NCI-H2196 (cell line): ENCODE measurements around the gene MYZAP.
"Not testable (repeated sequence)": the region's sequence is repeated elsewhere in the genome, so short reads cannot be mapped to it uniquely, and the experiment has no call there.

Experiments
- DNase-seq: peaks from one replicate; lab custom pipeline; 2025; ENCODE audit not compliant: unreplicated experiment; lab: John Stamatoyannopoulos, UW

The MYZAP gene

DNA sequence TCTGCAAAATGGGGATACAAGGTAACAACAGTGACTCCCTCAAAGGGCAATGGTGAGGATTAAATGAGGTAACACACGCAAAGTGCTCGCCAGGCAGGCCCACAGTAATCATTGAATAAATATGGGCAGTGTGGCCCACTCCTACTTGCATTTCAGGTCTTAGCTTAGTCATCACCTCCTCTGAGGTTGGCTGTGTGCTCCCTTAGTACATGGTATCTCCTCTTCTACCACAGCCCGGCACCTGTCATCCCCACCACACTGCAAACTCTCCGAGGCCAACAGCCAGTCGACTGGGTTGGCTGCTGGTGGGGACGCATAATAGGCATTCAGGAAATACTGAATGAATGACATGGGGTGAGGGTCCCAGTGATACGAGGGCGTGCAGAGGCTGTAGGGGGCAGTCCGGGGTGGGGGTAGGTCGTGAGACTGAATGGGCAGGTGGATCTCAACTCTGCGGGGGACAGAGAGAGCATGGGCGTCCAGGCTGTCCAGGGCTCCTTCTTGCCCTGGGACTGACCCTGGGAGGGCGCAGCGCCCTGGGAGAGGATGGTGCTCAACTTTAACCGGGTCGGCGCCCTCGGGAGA lies 375 bp upstream of the MYZAP start:
- DNase-seq: no peak

DNA sequence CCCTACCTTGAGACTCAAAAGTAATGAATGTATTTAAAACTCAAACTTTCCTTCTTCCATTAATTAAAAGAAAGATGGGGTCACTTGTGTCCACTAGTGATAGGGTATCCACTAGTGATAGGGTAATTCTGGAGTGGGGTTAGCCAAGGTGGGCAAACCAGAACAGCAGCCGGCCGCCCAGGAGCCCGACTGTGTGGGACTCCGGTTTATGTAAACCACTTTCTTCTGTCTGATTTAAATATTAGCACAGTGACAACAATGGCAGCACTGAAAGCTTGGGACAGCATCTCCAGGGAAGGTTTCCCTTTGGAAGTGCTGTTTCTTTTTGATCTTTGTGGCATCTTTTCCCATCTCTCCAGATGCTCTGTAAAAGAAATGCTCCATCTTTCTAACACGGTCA lies 722 bp downstream of the MYZAP start:
- no peak for DNase-seq

DNA sequence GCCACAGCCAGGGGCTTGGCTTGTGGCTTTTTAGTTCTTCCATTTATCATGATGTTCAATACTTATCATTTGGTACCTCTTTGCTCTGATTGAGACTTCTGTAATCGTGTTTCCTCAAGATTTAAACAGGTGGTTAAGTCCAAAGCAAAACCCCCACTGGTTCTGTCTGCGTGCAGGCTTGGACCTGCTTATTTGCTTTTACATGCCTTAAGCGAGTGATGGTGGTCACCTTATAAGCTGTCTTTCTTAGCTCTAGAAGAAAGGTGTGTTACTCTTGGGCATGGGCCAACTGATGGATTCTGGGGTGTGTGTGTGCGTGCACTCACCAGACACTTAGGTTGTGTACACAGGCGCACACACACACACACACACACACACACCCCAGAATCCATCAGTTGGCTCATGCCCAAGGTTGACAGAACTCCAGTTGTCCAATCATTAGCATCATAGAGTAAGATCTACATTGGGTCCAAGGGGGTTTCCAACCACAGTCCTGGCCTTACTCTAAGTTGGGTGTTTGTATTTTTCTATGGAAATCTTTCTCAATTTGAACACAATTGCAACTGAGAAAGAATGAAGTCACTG lies 1.2 kb downstream of the MYZAP start:
- DNase-seq: no peak

DNA sequence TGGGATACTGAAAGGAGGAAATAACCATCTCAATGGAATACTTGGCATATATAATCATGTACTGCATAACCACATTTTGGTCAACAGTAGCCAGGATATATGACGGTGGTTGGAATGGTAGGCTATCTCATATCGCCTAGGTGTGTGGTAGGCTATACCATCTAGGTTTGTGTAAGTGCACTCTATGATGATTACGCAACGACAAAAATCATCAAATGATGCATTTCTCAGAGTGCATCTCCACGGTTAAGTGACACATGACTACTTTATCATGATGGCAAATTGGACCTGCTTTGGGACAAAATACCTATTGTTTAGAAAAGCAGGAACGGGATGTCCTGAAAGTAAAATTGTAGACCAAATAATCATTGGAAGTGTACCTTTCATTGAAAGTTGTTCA lies 2.8 kb downstream of the MYZAP start:
- no peak for DNase-seq

DNA sequence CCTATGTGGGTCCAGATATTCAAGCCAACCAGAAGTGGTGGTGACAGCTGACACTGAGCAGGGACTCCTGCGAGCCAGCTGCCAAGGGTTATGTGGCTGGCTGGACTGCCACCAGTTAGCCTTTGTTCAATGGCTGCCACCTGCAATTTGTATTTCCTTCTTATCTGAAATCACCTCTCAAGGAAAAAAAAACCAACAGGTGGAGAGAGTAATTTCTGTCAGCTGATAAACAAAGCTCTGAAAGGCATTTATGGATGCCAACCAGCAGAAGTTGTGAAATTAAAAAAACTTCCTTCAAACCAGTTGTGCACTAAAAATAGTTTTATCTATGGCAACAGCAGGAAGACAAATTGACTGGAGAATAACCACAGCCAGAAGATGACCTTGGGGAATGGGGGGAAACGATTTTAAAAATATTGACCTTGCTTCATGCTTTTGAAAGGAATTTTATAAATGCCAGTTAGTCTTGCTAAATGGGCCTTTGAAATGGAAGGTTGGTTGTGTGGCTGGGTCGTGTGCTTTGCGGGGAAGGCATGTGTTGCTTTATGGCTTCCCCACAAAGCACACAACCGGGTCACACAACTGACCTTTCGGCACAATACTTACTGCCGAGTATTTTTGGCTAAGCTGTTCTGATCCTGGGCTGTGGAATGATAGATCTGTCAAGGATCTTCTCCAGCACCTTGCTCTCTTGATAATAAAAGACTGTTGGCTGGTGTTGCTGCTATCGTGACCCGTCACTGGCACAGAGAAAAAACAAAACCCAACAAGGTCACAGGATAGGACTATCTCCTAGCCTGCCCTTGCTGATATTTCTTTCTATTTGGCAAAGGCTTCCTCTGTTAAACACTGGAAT lies 3.5 kb downstream of the MYZAP start:
- DNase-seq: peak; percentile 8

DNA sequence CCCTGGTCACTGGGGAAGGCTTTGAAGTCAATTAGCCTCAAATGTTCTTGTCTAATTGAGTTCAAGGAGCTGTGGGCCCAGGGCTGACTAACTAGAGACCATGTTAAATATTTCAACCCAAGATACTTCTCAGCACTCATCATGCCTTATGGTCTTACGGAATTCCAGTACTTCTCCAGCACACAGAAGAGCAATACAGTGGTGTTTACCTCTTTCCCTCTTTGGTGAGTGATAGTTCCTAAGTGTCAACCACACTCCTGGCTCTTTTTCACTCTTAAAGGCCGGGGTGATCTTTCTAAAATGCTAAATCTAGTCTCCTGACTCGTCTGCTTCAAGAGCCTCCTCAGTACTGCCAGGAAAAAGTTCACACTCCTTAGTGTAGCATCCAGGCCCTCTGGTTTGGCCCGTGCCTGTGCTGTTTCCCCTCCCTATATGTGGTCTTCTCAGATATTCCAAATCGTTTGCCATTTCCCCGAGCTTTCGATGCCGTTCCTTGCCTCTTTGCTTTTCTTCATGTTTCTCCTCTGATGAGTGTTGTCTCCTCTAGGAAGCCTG lies 4.7 kb downstream of the MYZAP start:
- DNase-seq: no peak

DNA sequence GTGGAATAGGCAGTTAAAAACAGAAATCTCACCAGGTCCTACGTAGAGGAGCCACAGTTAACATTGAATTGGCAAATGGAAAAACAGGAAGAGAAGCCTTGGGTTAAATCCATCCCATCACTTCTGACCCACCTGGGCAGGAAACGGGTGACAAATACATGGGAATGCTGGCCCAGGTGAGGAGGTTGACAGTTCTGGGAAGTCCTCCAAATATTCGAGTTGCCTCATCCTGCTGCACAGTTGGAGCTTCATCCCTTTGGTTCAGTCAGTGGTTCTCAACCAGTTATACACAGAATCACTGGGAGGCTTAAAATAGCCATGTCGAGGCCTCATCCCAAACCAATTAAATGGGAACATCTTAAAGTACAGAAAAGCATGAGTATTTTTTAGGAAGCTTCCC lies 5.3 kb downstream of the MYZAP start:
- DNase-seq: no peak

DNA sequence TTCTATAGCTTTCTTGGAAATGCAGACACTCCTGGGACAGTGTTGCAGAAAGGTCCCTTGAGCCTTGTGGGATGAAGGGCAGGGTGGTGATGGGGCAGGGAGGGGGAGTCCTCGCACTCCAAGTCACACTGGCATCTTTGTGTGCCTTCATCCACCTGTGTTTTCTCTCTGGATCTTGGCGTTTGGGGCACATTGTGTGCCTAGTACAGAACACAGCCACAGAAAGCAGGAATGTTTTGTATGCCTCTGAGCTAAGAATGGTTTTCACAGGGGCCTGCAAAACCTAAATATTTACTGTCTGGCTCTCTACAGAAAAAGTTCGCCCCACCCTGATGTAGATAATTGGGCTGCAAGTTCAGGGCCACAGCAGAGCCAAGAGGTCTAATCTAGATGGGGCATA lies 5.7 kb downstream of the MYZAP start:
- DNase-seq: no peak

DNA sequence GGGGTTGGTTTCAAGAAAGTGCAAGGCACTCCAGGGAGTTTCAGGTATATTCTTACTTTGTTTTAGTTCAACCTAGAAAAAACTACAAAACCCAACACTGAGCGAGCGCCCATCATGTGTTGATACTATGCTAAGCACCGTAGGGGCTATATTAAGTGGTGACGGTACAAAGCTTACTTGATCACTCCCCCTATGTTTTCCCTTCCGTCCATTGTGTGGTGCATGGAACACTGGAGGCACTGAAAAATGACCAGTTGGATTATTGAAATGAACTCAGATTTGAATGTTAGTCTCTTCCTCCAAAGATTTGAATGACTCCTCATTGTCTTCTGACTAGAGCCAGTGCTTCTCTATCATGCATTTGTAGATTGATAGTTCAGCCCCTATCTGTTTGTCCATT lies 6.6 kb downstream of the MYZAP start:
- no peak for DNase-seq

DNA sequence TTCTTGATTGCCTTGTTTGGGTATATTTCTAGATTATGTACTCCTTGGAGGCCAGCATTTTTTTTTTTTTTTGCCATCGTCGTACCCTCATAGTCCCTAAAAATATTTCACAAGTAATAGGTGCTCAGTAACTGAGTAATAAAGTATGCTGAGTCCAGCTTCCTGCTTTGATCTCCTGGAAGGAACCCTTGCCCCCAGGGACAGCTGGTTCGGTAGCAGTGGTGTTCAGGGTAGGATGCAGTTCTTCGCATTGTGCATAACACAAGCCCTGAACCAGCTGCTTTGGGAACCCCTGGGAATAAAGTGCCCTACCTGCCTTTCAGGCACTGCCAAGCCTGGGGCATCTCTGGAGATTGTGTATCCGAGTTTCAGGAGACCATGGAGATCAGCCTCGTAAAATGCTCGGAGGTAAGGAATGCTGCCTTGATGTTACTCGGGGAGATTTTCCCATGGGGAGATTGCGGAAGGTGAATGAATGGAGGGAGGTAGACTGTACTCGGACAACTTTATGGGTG lies 7.6 kb downstream of the MYZAP start:
- no peak for DNase-seq

DNA sequence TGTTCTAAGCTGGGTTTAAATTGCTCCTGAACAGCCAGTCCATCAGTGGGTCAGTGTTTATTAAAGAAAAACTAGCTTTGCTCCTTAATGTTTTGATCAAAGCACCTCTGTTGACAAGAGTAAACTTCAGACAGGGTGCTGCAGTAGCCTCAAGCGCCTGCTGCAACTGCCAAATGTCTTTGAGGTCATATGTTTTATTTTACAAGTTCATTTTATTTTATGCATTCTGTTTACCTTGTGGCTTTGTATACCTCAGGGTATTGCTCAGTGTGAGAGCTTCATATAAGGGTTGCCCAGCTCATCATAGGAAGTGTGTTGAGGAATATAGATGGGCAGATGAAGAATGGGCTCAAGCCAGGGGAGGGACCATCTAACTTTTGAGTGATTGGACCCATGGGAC lies 8.5 kb downstream of the MYZAP start:
- DNase-seq: no peak

DNA sequence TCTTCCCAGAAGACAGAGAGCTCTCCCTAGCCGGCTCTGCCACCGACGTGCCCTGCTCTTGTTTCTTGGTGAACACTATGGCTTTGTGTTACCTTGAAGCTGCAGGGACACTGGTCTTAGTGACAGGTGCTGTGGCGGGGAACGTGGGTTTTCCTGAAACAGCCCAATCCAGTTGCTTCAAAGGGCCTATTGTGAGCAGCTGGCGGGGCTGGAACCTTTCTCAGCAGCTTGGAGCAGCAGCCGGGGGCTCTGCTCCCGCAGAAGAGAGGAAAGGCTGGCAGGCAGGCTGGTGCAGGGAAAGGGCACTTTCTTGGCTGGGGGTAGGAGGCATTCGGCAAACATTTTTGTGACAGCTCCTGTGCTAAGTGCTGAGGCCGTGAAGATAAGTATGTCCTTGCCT lies 12.8 kb downstream of the MYZAP start:
- DNase-seq: no peak

DNA sequence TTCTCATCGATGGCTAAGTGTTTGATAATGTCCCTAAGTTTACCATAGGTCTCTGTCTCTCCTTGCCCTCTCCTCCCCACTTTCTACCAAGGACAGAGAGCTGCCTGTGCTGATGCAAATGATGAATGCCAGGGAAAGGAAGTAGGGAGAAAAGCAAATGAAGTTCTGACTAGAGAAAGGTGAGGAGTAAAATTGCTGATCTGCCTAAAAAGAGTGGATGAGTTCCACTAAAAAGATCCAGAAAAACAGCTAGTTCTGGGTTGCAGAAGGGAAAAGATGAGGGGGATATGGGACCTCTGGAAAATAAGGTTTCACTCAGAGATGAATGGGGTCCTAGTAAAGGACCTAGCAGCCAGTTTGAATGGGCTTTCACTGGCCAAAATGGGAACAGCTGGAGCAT lies 13.8 kb downstream of the MYZAP start:
- DNase-seq: no peak

DNA sequence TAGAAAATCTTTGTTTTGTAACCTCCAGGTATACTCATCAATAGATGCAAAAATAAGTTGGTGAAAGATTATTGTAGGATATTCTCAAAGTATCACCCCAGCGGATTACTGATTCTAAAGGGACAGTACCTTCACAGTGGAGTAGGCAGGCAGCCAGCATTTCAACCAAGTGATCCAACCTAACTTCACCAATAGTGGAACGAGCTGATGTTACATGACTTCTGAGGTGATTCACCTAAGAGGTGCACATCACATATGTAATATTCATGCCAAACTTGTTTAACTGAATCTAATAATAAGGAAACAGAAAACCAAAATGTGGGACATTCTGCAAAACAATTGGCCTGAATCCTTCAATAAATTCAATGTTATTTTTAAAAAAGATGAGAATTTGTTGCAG lies 14.3 kb downstream of the MYZAP start:
- DNase-seq: no peak

DNA sequence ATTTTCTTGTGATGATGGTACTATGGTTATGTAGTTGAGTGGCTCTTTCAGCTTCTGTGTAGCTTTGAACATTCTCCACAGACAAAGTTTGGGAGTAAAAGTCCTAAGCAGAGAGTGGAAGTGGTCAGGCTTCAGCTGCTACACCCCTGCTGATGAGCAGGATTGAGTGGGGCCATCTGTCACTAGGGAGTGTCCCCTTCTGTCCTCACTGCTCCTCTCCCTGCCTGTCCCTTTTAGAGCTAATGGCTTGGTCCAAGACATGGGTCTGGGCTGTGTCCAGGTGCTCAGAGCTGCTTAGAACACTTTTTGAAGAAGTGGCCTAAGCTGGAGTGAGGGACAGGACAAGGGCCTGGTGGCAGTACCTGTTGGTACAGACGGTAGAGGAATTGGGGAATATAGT lies 15.1 kb downstream of the MYZAP start:
- DNase-seq: no peak

DNA sequence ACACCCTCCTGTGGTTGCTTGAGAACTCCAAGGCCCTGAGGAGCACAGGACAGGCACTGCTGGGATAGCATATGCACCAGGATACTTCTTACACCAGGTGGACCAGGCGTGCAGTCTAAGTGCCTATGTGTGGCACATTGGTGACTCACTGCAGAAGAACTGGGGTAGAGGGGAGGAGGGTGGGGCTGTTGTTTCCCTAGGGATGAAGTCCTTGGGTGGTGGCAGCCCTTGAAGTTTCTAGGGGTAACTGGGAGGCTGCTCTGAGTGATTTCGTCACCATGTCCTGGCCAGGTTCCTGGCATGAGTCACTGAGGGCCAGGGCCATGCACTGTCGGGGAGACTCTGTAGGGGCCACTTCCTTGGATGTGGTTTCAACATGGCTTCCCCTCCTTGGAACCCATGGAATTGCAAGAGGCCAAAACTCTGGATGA lies 15.9 kb downstream of the MYZAP start:
- DNase-seq: no peak

DNA sequence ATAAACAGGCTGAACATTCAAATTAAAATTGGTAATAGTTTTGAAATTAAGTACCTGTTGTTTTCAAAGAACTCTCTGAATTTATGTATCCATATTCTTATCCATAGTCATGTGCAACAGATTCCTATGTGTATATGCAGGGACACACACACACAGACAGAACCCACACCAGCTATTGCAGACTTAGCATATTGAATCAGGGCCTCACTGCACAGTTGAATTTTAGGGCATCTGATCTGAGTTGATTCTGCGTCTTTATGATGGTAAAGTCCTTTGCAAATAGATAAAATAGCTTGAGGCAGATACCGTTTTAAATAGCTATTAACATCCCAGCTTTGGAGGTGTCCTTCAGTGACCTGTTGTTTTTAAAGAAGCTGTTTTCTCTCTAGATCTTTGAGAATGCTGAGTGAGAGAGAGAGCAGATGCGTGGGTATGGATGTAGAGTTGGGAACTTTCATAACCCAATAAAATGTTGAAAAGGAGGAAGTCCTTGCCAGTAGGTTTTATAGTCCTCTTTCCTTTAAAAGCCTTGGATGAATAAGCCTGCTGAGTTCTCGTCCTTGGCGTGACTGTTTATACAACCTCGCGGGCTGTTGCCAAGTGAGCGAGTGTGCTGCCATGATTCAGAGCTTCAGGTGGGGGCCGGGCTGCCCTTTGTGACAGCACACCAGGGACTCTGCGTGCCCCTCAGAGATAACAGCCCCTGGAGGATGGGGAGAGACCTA lies 18.3 kb downstream of the MYZAP start:
- DNase-seq: no peak

DNA sequence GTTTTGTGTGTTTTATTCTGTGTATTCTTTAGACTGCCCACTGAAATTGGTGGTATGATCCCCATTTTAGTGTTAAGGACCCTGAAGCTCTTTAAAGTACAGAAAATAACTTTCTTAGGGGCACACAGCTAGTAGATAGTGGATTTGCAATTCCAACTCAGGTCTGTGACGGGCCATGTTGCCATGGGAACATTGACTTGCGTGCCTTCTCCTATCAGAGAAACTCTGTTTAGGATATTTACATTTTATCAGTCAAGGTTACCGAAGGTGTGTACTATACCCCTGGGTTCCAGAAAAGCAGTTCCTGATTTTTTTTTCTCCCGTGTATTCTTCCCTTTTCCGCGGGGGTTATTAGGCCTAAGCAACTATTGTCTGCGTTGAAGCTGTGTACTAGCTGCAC lies 19.4 kb downstream of the MYZAP start:
- no peak for DNase-seq

DNA sequence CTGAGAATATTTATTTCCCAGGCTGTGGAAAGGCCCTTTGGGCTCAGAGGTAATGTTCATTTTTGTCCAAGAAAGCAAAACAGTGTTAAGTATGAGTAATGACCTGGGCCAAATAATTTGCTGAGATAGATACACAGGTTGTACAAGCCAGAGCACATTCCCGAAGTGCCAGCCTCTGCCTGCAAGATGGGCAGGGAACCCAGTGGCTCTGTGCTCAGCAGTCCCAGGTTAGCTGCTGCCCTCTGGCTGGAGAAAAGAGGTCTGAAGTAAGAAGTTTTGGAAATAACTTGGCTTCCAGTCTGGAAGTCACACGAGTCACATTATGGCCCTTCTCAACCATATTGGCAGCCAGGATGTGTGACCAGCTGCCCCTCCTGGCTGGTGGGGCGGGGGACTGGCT lies 20.2 kb downstream of the MYZAP start:
- DNase-seq: no peak

DNA sequence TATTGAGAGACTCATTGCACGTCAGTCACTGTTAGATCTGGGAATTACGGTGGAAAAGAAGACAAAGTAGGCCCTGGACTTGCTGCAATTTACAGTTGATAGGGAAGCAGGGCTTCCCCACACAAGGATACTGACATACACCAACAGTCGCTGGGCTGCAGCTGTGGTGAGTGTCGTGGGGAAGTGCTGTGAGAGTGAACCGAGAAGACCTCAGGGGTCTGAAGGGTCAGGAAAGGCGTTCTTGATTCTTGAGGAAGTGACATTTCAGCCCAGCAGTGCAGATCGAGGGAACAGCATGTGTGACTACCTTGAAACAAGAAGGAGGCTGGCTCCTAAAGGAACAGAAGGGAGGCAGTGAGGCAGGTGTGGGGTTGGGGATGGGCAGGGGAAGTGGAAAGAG lies 22.5 kb downstream of the MYZAP start:
- no peak for DNase-seq

DNA sequence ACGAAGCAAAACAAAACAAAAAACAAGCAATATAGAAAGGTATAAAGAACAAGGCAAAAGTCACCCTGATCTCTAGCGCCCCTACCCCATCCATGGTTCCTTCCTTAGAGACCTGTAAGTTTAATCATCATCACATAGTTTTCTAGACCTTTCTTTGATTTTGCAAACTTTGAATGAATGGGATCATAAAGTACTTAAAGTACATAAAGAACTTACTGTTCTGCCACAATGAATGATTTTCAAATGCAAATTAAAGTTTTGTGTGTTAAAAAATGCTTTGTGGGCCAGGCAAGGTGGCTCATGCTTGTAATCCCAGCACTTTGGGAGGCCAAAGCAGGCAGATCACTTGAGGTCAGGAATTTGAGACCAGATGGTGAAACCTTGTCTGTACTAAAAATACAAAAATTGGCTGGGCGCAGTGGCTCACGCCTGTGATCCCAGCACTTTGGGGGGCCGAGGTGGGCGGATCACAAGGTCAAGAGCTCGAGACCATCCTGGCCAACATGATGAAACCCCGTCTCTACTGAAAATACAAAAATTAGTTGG lies 24.3 kb downstream of the MYZAP start:
- DNase-seq: not testable (repeated sequence)
